SKM-1 (cell line): ENCODE data around the gene TBC1D4.
"Not testable (repeated sequence)": the region's sequence is repeated elsewhere in the genome, so short reads cannot be mapped to it uniquely, and the experiment has no call there.

ENCODE experiments used
- DNase-seq: peaks from one replicate; lab custom pipeline; 2025; ENCODE audit not compliant: unreplicated experiment; lab: John Stamatoyannopoulos, UW

TBC1D4 gene

GRCh38 chr13:75295201-75295600 is 186.8 kb downstream of the TBC1D4 start:
- DNase-seq = no peak

GRCh38 chr13:75294110-75294509 is 187.9 kb downstream of the TBC1D4 start:
- DNase-seq = no peak

GRCh38 chr13:75285310-75285709 is 196.7 kb downstream of the TBC1D4 start:
- no peak for DNase-seq

GRCh38 chr13:75279834-75280369 is 202.1 kb downstream of the TBC1D4 start:
- DNase-seq = no peak

DNA sequence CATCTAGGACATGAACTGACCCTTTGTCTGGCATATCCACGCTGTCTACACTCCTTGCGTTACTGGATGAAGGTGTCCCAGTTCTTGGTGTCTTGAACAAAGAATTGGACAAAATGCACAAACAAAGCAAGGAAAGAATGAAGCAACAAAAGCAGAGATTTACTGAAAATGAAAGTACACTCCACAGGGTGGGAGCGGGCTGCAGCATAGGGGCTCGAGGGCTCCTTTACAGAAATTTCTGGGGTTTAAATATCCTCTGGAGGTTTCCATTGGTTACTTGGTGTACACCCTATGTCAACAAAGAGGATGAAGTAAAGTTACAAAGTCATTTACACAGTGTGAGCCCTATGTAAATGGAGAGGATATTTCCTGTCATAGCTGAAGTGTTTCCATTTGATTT is 208.3 kb downstream of the TBC1D4 start:
- DNase-seq = not testable (repeated sequence)

GRCh38 chr13:75271846-75272245 is 210.1 kb downstream of the TBC1D4 start:
- no peak for DNase-seq

- not testable (repeated sequence) for DNase-seq
Observed at GRCh38 chr13:75268481-75268880, 213.5 kb downstream of the TBC1D4 start.

DNA sequence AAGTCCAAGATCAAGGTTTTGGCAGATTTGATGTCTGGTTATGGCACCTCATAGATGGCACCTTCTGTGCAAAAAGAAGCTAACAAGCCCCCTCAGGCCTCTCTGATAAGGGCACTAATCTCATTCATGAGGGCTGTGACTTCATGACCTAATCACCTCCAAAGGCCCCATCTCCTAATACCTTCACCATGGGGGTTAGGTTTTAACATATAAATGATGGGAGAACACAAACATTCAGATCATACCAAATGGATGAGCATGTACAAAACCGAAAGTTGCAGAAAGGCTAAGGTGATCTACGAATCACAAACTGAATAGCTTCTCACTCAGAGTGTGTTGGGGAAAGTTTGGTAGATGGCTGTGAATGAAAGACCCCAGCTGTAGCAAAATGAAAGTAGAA is 217.4 kb downstream of the TBC1D4 start:
- DNase-seq = no peak

GRCh38 chr13:75263741-75264407 is 218.1 kb downstream of the TBC1D4 start:
- no peak for DNase-seq

DNA sequence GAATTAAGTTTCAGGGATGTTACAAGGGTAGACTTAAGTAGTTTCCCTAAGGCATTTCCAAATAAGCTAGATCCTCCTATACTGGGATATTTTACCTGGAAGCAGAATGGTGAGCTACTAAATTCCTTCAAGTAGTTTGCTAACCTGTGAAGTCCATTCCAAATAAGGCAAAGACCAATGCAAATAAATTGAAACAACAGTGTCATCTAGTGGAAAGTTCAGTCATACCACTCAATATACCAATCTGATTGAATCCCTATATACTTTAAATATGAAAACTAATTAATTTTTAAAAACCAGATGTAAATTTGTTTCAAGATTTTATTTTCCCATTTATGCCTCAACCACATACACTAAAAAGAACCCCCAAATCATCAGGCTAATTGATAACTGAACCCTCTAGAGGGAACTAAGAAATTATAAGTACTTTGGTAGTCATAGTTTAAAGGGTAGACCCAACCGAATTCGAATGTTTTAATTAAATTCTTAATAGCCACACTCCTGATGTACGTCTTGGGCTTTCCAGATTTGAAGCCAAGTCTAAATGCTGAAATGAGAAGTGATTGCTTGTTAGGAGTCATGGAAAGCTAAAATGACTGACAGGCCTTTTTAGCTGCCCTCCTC is 223.7 kb downstream of the TBC1D4 start:
- DNase-seq = no peak

DNA sequence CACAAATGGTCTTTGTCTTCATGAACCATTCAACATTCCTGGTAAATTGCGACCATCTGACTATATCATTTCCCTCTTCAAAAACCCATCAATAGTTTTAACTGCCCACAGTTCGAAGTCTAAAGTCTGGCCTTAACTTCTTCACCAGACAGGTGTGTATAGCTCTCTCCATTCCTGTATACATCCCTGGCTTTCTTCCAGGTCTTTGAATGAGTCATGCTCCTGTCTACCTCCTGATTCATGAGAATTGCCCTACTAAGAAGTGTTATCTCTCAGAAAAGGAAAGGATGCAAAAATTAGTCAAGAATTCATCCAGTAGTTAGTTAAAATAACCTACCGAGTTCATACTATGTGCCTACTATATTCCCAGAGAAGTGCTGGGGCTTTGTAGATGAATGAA is 225.0 kb downstream of the TBC1D4 start:
- DNase-seq = no peak

DNA sequence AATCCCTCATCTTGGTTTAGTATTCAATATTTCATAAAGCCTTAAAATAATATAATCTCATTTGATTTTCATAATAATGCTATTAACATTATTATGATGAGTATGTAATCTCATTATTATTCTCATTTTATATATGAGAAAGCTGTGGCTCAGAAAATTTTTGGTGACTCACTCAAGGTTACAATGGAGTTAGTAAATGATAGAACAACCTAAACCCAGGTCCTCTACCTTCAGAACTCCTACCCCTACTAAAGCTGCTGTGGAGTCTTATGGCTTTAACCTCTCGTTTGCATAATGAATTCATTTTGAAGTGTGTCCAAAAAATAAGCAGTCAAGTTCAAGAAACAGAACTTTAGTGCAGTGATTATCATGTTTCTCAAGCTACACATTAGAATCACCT is 226.3 kb downstream of the TBC1D4 start:
- DNase-seq = no peak

GRCh38 chr13:75255147-75255546 is 226.8 kb downstream of the TBC1D4 start:
- DNase-seq = no peak

DNA sequence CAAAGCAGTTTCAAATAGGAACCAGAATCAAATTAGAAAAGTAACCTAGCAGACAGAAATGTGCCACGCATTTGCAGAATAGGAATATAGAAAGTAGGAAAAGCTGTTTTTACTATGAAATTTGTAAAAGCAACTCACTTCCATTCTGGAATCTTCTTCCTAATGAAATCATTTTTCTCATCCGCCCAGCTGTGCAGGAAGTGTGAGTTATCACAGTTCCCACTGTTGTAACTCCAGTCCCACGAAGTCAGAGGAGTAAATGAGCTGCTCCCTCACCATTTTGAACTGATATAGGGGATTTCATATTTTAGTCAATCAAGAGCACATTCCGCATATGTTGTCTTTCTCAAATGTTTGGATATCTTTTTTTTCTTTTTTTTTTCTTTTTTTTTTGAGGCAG is 230.8 kb downstream of the TBC1D4 start:
- DNase-seq = no peak

- no peak for DNase-seq
Observed at GRCh38 chr13:75250526-75251178, 231.3 kb downstream of the TBC1D4 start.

DNA sequence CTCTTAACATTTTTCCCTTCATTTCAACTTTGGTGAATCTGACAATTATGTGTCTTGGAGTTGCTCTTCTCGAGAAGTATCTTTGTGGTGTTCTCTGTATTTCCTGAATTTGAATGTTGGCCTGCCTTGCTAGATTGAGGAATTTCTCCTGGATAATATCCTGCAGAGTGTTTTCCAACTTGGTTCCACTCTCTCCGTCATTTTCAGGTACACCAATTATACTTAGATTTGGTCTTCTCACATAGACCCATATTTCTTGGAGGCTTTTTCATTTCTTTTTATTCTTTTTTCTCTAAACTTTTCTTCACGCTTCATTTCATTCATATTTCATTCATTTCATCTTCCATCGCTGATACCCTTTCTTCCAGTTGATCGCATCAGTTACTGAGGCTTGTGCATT is 236.4 kb downstream of the TBC1D4 start:
- not testable (repeated sequence) for DNase-seq

DNA sequence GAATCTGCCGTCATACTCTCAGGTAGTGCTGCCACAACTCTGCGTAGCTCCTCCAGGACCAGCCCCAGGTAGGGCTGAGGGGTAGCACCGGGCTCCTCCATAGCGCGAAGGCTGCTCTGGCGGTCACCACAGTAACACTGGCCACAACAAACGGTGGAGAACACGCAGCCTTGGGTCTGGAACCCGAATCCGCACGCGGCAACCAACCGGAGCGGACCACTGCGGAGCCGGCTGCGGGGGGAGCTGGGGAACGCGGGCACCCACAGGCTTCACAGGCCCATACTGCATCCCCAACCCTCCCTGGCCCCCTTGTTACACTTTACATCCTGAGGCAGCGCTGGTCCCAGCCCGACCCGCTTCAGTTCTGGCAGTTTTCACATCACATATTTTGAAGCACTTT is 241.7 kb downstream of the TBC1D4 start:
- not testable (repeated sequence) for DNase-seq

GRCh38 chr13:75236774-75237173 is 245.2 kb downstream of the TBC1D4 start:
- DNase-seq = no peak
